Thoracic aorta (tissue), 2 donors: ENCODE measurements around the gene ZBTB16. TPM values are rescaled to one million over a fixed set of nuclear protein-coding genes. Genes with fewer than 3 reads are reported as not detected.

Experiments used
- ATAC-seq: fragments of 150-250 bp; one replicate; pipeline ENCODE4 v1.8.0; 2017; ENCODE audit warnings: low read depth; ENCODE audit not compliant: insufficient number of reproducible peaks, low FRiP score
- DNase-seq: peaks from one replicate; pipeline ENCODE4 v3.0.0-alpha.2; 2020; ENCODE audit warnings: low spot score
- H3K27ac ChIP-seq, 2 donors: fragments of 200-600 bp; sonication (generic); 1 replicate in 1 of 2; 2 replicates in 1 of 2; pipeline ENCODE4 v1.5.1; 2016; ENCODE audit warnings: mild to moderate bottlenecking in 2 of 2, moderate library complexity in 2 of 2
- H3K27me3 ChIP-seq: fragments of 200-600 bp; sonication (generic); replicated peaks from 2 replicates; pipeline ENCODE4 v1.6.0; 2016; ENCODE audit warnings: mild to moderate bottlenecking; ENCODE audit not compliant: insufficient read depth
- H3K36me3 ChIP-seq: fragments of 200-600 bp; sonication (generic); one replicate; pipeline ENCODE4 v1.5.1; 2016
- H3K4me1 ChIP-seq, 2 donors: fragments of 200-600 bp; sonication (generic); 1 replicate in 1 of 2; 2 replicates in 1 of 2; pipeline versions ENCODE4 v1.5.1 to v1.6.0; 2016; ENCODE audit warnings: low read depth in 2 of 2, mild to moderate bottlenecking in 1 of 2; ENCODE audit not compliant: control insufficient read depth in 1 of 2
- H3K4me3 ChIP-seq: fragments of 200-600 bp; sonication (generic); 2 replicates; pipeline ENCODE4 v1.5.1; 2016; ENCODE audit warnings: mild to moderate bottlenecking
- H3K9me3 ChIP-seq: fragments of 200-600 bp; sonication (generic); 2 replicates; pipeline ENCODE4 v1.5.1; 2016
- total RNA-seq, 2 donors: library from RNA; depleted of rRNA; stranded (reverse); fragments of >200 nt; gene quantifications; one replicate each; pipeline versions ENCODE4 v1.1.0 to v1.2.3, GENCODE V29; 2016
- TF ChIP-seq, protein P1 (sequence below): fragments of 200-600 bp; sonication (generic); IDR thresholded peaks from one replicate; pipeline ENCODE4 v1.5.1; 2019; ENCODE audit warnings: antibody characterized with exemption

ZBTB16 gene
- total RNA-seq, 2 donors from 2014 or later, result 314 to 545 TPM

DNA sequence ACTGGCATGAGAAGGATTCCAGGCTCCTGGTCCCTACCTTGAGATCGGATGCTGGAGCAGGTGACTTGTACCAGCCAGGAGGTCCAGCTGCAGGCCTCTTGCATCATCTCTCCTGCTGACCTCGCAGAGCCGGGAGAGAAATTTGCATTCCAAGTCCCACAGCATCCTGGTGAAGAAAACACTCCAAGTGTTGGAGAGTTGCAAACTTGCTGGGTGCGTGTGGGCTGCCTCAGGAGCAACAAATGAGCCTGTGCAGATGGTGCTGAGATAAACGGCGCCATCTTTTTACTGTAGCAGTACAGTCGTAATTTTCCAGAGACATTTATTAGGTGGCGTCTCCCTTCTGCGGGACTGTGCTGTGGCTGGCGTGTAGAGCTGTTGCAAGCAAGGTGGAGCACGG is 32.1 kb upstream of the ZBTB16 start:
- DNase-seq, result no peak

DNA sequence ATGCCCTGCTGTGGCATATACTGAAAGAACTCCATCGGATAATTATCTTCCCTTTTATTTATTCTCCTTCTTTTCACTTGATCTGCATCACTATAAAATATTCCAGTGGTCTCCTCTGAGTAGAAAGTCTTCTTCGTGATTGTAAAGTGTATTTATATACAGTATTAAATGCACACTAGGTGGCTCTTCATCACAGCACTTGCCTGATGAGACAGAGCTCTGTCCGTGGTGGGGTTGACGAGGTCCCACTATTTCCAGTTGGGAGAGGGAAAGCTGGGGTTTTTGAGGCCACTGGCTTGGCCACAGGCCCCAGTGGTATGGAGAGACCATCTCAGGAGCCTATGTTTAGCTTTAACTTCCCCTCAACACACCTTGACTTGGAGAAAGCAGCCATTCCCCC is 31.6 kb upstream of the ZBTB16 start:
- ATAC-seq, result no peak
- no peak overlapping the region for H3K27ac ChIP-seq
- no peak overlapping the region for H3K4me3 ChIP-seq
- no peaks in the 10 kb centered on the region for H3K9me3 ChIP-seq
- H3K4me1 ChIP-seq, result peaks cover 11 to 26% of the 10 kb centered on the region in 2 donors
- H3K27me3 ChIP-seq, result no peaks in the 10 kb centered on the region
- TF ChIP-seq, protein P1, sequence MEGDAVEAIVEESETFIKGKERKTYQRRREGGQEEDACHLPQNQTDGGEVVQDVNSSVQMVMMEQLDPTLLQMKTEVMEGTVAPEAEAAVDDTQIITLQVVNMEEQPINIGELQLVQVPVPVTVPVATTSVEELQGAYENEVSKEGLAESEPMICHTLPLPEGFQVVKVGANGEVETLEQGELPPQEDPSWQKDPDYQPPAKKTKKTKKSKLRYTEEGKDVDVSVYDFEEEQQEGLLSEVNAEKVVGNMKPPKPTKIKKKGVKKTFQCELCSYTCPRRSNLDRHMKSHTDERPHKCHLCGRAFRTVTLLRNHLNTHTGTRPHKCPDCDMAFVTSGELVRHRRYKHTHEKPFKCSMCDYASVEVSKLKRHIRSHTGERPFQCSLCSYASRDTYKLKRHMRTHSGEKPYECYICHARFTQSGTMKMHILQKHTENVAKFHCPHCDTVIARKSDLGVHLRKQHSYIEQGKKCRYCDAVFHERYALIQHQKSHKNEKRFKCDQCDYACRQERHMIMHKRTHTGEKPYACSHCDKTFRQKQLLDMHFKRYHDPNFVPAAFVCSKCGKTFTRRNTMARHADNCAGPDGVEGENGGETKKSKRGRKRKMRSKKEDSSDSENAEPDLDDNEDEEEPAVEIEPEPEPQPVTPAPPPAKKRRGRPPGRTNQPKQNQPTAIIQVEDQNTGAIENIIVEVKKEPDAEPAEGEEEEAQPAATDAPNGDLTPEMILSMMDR, result no peak
- no peaks in the 10 kb centered on the region for H3K36me3 ChIP-seq
- DNase-seq, result no peak

More for the DNA sequence above, 32.1 kb upstream of the ZBTB16 start:
- no peak overlapping the region for H3K4me3 ChIP-seq
- H3K27me3 ChIP-seq, result no peaks in the 10 kb centered on the region
- no peaks in the 10 kb centered on the region for H3K9me3 ChIP-seq
- H3K4me1 ChIP-seq, result peaks cover 11 to 26% of the 10 kb centered on the region in 2 donors
- TF ChIP-seq, protein P1, result no peak
- H3K27ac ChIP-seq, result no peak overlapping the region
- no peak for ATAC-seq
- H3K36me3 ChIP-seq, result no peaks in the 10 kb centered on the region

DNA sequence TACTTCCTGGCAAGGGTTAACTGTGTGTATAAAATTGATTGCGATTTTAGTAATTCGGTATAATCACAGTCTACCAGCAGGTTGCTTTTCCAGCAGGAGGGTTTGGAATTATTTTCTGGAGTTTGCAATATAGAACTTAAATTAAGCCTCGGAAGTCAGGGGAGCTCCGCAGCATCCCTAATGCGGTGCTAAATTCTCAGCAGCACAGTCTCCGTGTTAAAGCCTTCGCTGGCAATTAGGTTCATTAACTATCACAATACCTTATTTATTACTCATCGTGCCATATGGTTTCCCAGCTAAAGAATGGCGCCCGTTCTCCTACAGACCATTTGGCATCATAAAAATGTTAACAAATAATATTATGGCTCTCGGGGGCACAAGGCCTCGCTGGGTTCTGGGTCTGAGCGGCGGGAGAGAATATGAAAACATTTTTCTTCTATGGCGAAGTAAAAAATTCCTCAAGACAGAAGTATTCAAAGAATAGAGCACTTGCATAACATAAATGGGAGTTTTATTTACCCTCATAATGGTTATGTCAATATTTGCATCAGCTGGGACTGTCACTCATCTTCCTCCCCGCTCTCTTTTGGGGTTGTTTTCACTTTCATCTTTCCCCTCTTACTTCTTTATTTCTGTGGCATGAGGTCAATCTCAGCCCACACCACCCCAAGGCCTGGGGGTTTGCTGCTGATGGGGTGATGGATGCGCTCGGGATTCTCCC is 28.1 kb upstream of the ZBTB16 start:
- Histone ChIP-seq H3K4me3 (no peak overlapping the region), H3K4me1 (peaks cover 0 to 13% of the 10 kb centered on the region in 2 donors), H3K27me3 (no peaks in the 10 kb centered on the region), H3K9me3 (no peaks in the 10 kb centered on the region), H3K27ac (no peak overlapping the region), H3K36me3 (no peaks in the 10 kb centered on the region)
- TF ChIP-seq, protein P1, result no peak
- ATAC-seq, result no peak
- DNase-seq, result no peak

DNA sequence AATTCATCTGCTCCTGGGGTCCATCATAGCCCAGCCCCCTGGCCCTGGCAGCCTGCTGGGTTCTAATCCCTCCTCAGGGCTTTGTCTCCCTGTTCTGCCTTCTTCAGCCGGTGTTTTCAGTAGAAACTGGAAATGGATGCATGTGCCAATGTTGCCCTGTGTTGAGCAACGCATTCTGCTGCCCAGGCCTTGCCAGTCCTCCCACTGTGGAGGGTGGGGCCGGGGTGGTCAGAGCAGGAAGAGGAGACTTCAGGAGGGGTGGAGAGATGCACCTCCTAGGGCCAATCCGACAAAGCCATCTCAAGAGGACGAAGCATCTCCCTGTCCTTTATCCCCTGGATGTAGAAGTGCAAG is 27.6 kb upstream of the ZBTB16 start:
- no peak for DNase-seq

DNA sequence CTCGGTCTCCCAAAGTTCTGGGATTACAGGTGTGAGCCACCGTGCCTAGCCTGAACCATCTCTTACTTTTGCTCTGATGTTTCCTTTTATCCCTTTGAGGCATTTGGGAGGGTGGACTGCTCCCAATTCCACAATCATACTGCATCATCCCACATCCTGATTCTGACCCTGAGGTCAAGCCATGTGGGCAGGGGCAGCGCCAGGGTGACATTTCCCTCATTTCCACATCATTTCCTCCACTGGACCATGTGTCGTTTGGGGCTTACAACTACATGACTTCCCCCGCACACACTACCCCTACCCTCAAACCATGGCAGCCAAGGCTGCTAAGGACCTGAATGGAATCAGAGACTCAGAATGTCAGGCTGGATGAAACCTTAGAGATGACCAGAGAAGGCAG is 26.4 kb upstream of the ZBTB16 start:
- H3K4me3 ChIP-seq, result no peak overlapping the region
- peaks cover 3 to 22% of the 10 kb centered on the region in 2 donors for H3K4me1 ChIP-seq
- H3K9me3 ChIP-seq, result no peaks in the 10 kb centered on the region
- ATAC-seq (no peak), DNase-seq (no peak)
- TF ChIP-seq, protein P1, result no peak
- H3K27ac ChIP-seq, result no peak overlapping the region
- H3K27me3 ChIP-seq, result no peaks in the 10 kb centered on the region
- no peaks in the 10 kb centered on the region for H3K36me3 ChIP-seq

More for the DNA sequence above, 27.6 kb upstream of the ZBTB16 start:
- no peak for ATAC-seq
- Histone ChIP-seq H3K27me3 (no peaks in the 10 kb centered on the region), H3K36me3 (no peaks in the 10 kb centered on the region), H3K4me1 (peaks cover 2 to 12% of the 10 kb centered on the region in 2 donors), H3K27ac (no peak overlapping the region), H3K4me3 (no peak overlapping the region), H3K9me3 (no peaks in the 10 kb centered on the region)
- TF ChIP-seq, protein P1, result no peak
